Adrenal gland (tissue), 12 donors: Measurements from ENCODE around the gene MROH7. TPM values are rescaled to one million over a fixed set of nuclear protein-coding genes. Genes with fewer than 3 reads are reported as not detected.

Experiments used
- DNase-seq, 7 donors: peaks; one replicate each; pipeline ENCODE4 v3.0.0-alpha.2; 2019 to 2020
- H3K27ac ChIP-seq, 5 donors: fragments of 200-600 bp; sonication (generic) in 4 of 5; 1 replicate in 3 of 5; 2 replicates in 2 of 5; pipeline versions ENCODE4 v1.5.1 to v1.8.0; 2016 to 2020; ENCODE audit warnings: mild to moderate bottlenecking in 1 of 5
- H3K27me3 ChIP-seq: fragments of 200-600 bp; 2 replicates; pipeline ENCODE4 v1.8.0; 2021
- H3K36me3 ChIP-seq, 2 donors: fragments of 200-600 bp; replicated peaks in 1 of 2; 1 replicate in 1 of 2; 2 replicates in 1 of 2; pipeline versions ENCODE4 v1.5.1 to v1.8.0; 2018 to 2022
- H3K4me1 ChIP-seq, 2 donors: fragments of 200-600 bp; replicated peaks in 1 of 2; 1 replicate in 1 of 2; 2 replicates in 1 of 2; pipeline versions ENCODE4 v1.5.1 to v1.8.0; 2018 to 2021
- H3K4me3 ChIP-seq, 4 donors: fragments of 200-600 bp; sonication (generic) in 3 of 4; one replicate each; pipeline ENCODE4 v1.5.1; 2016 to 2018
- H3K9me3 ChIP-seq, 3 donors: fragments of 200-600 bp; sonication (generic) in 1 of 3; replicated peaks in 1 of 3; 1 replicate in 2 of 3; 2 replicates in 1 of 3; pipeline versions ENCODE4 v1.5.1 to v1.8.0; 2016 to 2021
- POLR2A ChIP-seq, 2 donors: fragments of 450-650 bp; IDR thresholded peaks; one replicate each; pipeline ENCODE4 v1.6.1; 2017; ENCODE audit warnings: antibody characterized with exemption in 2 of 2, mild to moderate bottlenecking in 2 of 2, moderate library complexity in 1 of 2
- WGBS, 4 donors: extraction: QIAGEN DNeasy Blood & Tissue Kit in 2 of 4; methylation state at CpG; one replicate each; pipeline versions ENCODE4 v1.1.5 to v1.1.7; 2013 to 2017; 5-methylcytosine and 5-hydroxymethylcytosine counted together
- intact Hi-C, 2 donors: fragments of 100-400 bp; cut with DNase I; formaldehyde crosslinking; loops; one replicate each; pipeline versions ENCODE4 v1.14.1 to v1.15.0; 2022 to 2023
- polyA plus RNA-seq, 3 donors: library from polyadenylated mRNA; stranded (reverse); fragments of 200-250 nt in 2 of 3; fragments of 350-450 nt in 1 of 3; fragmentation: Illumina TruSeq in 1 of 3; extraction: RNeasy Lipid Tissue Mini Kit (QIAGEN cat#74804) in 1 of 3; gene quantifications; one replicate each; pipeline ENCODE4 v1.2.3, GENCODE V29; 2013 to 2014
- total RNA-seq, 9 donors: library from RNA; depleted of rRNA in 4 of 9; stranded (reverse); fragments of >200 nt in 4 of 9; fragments of 120-200 nt in 1 of 9; fragmentation: NEBNext Ultra II Directional in 1 of 9; extraction: Animal tissue kit (Norgen Biotek cat#: 25700) in 1 of 9; gene quantifications; one replicate each; pipeline versions ENCODE4 v1.1.0 to v1.2.4, GENCODE V29; 2013 to 2023
- TF ChIP-seq, protein P1 (sequence below), 6 experiments: fragments of 450-650 bp in 4 of 6; fragments of 200-600 bp in 2 of 6; sonication (generic) in 1 of 6; IDR thresholded peaks; 1 replicate in 5 of 6; 2 replicates in 1 of 6; pipeline versions ENCODE4 v1.5.1 to v1.8.0; 2016 to 2021; ENCODE audit warnings: antibody characterized with exemption in 6 of 6, mild to moderate bottlenecking in 2 of 6, moderate library complexity in 1 of 6
- donor health status: healthy with polysubstance abuse.
- donor health status: Bipolar disorder and iron deficiency.
- donor health status: DM: yes; HTN: yes; CAD: no.
- donor health status: DM: no; HTN: no; CAD: no.
- donor health status: DM: no; HTN: no; CAD: no.
- donor health status: DM: yes; HTN: yes; CAD: no.

The MROH7 gene
- total and polyA plus RNA-seq, 12 donors: 0.62 to 13.0 (median 2.1) TPM

DNA sequence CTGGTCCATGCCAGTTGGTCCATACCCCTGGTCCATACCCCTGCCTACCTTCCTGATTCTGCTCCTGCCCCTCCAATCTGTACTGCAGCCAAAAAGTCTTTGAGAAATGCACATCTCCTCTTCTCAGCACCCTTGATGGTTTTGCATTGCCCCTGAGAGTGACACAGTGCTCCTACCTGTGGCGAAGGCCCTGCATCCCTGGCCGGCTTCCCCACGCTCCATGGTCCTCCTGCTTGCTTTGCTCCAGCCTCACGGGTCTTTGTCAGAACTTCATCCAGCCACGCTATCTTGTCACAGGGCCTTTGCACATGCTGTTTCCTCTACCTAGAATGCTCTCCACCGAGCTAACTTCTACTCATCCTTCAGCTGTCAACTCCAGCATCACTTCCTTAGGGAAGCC lies 41.9 kb downstream of the MROH7 start:
- no peaks in the 10 kb centered on the region for H3K27me3 ChIP-seq
- H3K36me3 ChIP-seq: no peaks in the 10 kb centered on the region
- no peak overlapping the region for H3K4me3 ChIP-seq
- intact Hi-C loops: no loop called here
- H3K4me1 ChIP-seq: no peaks in the 10 kb centered on the region
- TF ChIP-seq, protein P1, sequence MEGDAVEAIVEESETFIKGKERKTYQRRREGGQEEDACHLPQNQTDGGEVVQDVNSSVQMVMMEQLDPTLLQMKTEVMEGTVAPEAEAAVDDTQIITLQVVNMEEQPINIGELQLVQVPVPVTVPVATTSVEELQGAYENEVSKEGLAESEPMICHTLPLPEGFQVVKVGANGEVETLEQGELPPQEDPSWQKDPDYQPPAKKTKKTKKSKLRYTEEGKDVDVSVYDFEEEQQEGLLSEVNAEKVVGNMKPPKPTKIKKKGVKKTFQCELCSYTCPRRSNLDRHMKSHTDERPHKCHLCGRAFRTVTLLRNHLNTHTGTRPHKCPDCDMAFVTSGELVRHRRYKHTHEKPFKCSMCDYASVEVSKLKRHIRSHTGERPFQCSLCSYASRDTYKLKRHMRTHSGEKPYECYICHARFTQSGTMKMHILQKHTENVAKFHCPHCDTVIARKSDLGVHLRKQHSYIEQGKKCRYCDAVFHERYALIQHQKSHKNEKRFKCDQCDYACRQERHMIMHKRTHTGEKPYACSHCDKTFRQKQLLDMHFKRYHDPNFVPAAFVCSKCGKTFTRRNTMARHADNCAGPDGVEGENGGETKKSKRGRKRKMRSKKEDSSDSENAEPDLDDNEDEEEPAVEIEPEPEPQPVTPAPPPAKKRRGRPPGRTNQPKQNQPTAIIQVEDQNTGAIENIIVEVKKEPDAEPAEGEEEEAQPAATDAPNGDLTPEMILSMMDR (IDR thresholded peaks at IDR 0.05): no peak
- TF ChIP-seq POLR2A (IDR thresholded peaks at IDR 0.05): no peak
- no peak overlapping the region for H3K27ac ChIP-seq
- H3K9me3 ChIP-seq: no peaks in the 10 kb centered on the region
- DNase-seq: no peak
- 82 to 91% (median 84%) methylated on average over 6 of the region's 6 CpGs for WGBS, 4 donors

DNA sequence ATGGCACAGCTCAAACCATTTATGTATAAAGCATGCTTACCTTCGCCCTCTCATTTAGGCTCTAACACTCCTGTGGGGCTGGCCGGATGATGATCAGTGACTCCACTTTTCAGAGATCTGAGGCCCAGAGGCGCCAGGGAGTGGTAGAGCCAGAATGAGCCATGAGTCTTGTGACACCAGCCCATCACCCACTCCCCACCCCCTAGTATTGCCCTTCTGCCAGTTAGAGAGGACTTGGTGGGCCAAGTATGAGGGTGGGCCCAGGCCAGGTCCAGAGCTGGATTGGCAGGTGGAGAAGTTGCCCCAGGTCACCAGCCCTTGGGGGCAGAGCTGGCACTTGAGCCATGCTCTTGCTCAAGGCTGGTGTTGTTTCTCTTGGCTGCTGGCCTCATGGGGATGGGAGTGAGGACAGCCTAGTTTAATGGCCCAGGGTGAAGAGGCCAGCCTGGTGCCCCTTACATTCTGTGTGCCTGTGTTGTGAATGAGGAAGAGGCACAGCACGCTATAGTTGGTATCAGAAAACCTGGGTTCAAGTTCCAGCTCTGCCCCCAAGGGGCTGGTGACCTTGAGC lies 43.8 kb downstream of the MROH7 start:
- no peaks in the 10 kb centered on the region for H3K36me3 ChIP-seq
- no peak overlapping the region for H3K4me3 ChIP-seq
- H3K9me3 ChIP-seq: no peaks in the 10 kb centered on the region
- WGBS, 4 donors: 89 to 97% (median 92%) methylated on average over 4 of the region's 4 CpGs
- DNase-seq: no peak
- H3K4me1 ChIP-seq: no peaks in the 10 kb centered on the region
- H3K27me3 ChIP-seq: no peaks in the 10 kb centered on the region
- intact Hi-C loops: no loop called here
- TF ChIP-seq, protein P1 (IDR thresholded peaks at IDR 0.05): no peak
- TF ChIP-seq POLR2A (IDR thresholded peaks at IDR 0.05): no peak
- no peak overlapping the region for H3K27ac ChIP-seq

DNA sequence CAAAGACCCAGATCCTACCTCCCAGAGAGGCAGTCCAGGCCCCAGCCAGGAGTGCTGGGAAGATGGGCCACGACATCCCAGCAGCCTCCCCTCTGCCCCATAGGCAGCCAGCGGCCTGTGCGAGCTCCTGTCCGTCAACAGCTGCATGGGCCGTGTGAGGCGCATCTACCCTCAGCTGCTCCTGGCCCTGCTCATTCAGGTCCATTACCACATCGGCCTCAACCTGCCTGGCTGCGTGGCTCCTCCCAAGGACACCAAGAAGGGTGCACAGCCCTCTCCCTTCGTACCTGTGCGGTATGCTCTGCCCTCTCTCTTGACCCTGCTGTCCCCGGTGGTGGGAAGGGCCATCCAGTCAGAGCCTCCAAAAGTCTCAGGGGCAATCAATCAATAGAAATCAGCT lies 44.6 kb downstream of the MROH7 start:
- intact Hi-C loops: no loop called here
- no peak for TF ChIP-seq POLR2A (IDR thresholded peaks at IDR 0.05)
- TF ChIP-seq, protein P1 (IDR thresholded peaks at IDR 0.05): no peak
- no peak overlapping the region for H3K4me3 ChIP-seq
- H3K36me3 ChIP-seq: no peaks in the 10 kb centered on the region
- H3K9me3 ChIP-seq: no peaks in the 10 kb centered on the region
- DNase-seq: no peak
- H3K4me1 ChIP-seq: no peaks in the 10 kb centered on the region
- H3K27me3 ChIP-seq: no peaks in the 10 kb centered on the region
- 83 to 87% (median 85%) methylated on average over 4 to 11 of the region's 11 CpGs for WGBS, 4 donors
- no peak overlapping the region for H3K27ac ChIP-seq

DNA sequence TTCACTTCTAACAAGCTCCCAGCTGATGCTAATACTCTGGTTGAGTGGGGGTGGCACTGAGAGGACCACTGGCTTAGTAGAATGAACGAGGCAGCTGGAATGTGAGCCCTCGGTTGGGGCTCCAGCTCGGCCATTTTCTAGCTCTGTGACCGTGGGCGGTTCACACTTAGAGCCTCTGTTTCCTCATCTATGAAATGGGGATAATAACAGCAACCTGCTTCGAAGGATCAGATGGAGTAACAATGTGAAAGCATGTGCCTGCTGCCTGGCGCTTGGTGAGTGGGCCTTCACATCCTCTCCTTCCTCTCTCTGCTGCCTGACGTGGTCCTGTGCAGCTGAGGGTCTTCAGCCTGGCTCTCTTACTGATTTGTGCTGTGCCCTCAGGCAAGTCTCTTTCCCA lies 53.2 kb downstream of the MROH7 start:
- Histone ChIP-seq H3K4me3 (no peak overlapping the region), H3K4me1 (no peaks in the 10 kb centered on the region)
- WGBS, 4 donors: 80 to 91% (median 86%) methylated on average over 8 of the region's 8 CpGs

More for the DNA sequence above, 53.2 kb downstream of the MROH7 start:
- Histone ChIP-seq H3K27me3 (no peaks in the 10 kb centered on the region), H3K27ac (no peak overlapping the region), H3K36me3 (no peaks in the 10 kb centered on the region), H3K9me3 (no peaks in the 10 kb centered on the region)
- TF ChIP-seq, protein P1 (IDR thresholded peaks at IDR 0.05): no peak
- intact Hi-C loops: no loop called here
- DNase-seq: no peak
